Measurements from ENCODE around the gene ARHGAP26.
"Not testable (repeated sequence)": the region's sequence is repeated elsewhere in the genome, so short reads cannot be mapped to it uniquely, and the experiment has no call there.

ARHGAP26 gene

DNA sequence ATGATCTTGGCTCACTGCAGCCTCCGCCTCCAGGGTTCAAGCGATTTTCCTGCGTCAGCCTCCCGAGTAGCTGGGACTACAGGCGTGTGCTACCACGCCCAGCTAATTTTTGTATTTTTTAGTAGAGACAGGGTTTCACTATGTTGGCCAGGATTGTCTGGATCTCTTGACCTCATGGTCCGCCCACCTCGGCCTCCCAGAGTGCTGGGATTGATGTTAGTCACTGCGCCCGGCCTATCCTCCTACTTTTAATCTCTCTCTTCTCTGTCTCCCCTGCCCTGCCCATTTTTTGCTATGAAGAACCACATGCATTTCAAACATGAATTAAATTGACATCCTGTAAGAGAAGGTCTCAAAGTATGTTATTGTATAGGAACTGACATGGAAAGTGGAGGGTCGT is 158.8 kb downstream of the ARHGAP26 start:
- not testable (repeated sequence) for DNase-seq (ENCODE audit: low read depth in 2 of 3, low spot score in 1 of 3)

DNA sequence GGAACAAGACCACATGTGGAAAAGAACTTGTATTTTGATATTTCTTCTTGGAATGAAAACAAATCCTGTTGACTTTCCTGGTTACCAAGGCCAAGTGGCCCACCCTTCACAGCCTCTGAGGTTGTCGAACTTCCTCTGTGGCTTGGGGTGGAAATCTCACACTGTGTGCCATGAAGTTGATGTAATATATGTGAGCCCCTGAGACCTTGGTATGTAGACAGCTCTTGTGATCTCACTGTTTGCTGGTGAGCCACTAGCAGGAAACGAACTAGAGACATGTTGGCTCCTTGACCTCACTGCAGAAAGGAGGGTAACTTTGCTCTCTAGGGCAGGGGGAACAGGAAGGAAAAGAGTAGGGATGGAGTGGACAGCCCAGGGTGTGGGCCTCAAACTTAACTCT is 159.4 kb downstream of the ARHGAP26 start:
- no peak for DNase-seq (ENCODE audit: low read depth in 2 of 3, low spot score in 1 of 3)

DNA sequence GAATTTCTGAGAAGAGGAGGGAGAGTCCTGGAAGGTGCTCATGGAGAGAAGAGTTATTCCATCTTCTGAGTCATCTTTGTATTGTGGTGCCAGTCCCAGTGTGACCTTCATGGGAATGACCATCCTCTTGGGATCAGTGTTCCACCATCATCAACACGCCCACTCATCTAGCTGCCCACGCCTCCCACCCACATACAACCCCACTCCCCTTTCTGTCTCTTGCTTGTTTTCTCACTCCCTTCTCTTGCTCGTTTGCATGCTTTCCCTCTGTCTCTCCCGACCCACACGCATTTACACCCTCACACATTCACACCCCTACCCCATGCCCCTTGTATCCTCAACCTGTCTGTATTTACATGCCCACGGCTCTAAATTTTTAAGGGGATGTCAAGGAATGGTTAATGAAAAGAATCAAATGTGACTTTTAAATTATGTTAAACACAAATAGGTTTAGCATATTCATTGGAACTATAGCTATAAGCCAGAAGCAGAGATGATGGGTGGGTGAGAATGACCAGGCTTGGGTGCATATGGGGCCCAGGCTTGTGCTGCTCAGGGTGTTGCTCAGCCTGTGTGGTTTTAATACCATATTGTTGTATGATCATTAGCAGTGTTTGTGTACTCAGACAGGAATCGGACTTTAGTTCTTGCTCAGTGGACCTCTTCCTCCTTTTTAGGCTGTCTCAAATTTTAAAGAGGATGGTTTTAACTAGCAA is 160.4 kb downstream of the ARHGAP26 start:
- DNase-seq (ENCODE audit: low read depth in 2 of 3, low spot score in 1 of 3) = no peak

DNA sequence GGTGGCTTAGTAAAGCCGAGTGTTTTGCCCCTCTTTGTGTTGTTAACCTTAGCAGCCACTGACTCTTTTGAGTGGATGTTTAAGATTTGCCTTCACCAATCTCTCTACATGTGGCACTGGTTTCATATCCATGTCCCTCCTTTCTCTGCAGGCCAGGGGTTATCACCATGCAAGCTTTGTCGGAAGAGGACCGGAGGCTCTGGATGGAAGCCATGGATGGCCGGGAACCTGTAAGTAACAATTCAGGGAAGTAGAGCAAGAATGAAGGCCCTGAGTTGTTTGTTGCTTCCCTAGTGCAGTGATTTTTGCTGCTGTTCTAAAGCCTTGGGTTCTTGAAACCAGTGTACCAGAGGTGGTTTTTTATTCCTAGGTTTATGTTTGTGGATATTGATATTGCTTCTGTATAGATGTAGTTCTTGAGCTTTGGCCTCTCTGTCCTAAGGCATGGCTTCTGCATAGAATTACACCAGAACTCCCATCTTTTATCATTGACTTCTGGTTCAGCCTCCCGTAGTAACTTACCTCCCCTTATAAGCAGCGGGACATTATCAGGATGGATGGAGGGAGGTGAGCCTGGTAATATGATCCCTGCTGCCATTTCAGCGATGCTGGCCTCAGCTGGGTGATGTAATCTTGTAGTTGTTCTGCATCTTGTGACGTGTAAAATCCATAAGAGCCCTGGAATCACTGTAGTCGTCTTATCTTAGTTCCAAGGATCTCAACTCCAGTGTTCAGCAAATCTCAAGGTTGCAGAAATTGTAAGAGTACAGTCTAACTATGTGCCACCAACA is 161.9 kb downstream of the ARHGAP26 start:
- no peak for DNase-seq (ENCODE audit: low read depth in 2 of 3, low spot score in 1 of 3)

DNA sequence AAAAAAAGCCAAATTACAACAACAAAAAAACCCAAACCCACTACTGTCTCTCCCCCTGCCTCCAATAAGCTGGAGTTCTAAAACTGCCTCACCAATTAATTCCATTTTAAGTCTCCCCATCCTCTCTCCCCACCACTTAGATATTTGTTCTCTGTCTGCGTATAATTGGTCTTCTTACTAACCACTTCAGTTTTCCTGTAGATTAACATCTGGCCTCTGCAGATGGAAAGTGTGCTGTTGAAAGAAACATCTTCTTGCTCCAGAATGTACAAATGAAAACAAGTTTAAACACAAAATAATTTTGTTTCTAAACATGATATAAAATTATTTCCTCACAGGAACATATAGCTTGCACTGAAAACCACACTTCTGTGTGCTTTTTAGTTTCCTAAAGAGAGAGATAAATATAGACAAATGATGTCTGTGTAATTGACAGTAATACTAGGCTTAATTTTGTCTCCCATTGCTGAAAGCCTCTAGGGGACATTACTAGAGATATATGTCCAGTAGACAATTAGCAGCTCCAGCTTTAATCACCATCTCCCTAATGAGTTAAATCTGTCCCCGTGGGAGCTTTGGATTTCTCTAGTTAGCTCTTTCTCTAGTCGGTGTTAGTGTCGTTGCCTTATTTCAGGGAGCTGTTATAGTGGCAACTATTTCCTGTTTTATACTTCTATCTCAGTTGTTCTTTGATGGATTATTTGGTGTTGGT is 164.0 kb downstream of the ARHGAP26 start:
- no peak for DNase-seq (ENCODE audit: low read depth in 2 of 3, low spot score in 1 of 3)

DNA sequence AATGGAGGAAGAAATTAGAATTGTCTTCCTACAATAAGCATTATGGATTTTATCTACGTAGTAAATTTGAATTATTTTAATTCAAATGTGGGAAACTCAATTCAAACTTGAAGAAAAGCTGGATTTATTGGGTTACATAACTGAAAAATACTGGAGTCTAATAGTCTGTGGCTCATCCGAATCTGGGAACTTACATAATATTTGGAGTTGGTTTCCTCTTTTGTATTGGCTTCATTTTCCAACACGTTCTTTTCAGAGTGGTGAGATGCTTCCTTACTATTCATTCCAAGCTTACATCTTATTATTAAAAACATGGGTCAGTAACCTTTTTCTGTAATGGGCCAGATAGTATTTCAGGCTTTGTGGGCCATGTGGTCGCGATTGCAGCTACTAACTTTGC is 164.8 kb downstream of the ARHGAP26 start:
- DNase-seq (ENCODE audit: low read depth in 2 of 3, low spot score in 1 of 3) = no peak

DNA sequence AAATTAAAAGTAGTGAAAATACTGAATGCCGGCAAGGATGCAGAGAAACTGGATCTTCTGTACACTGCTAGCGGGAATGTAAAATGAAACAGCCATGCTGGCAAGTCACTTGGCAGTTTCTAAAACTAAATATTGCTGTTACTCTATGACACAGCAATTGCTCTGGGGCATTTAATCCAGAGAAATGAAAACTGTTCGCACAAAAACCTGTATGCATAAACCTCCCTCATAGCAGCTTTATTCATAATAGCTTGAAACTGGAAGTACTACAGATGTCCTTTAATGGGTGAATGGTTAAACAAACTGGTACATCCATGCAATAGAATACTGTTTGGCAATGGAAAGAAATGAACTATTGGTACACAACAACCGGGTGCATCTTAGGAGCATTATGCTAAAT is 167.2 kb downstream of the ARHGAP26 start:
- DNase-seq (ENCODE audit: low read depth in 2 of 3, low spot score in 1 of 3) = no peak

DNA sequence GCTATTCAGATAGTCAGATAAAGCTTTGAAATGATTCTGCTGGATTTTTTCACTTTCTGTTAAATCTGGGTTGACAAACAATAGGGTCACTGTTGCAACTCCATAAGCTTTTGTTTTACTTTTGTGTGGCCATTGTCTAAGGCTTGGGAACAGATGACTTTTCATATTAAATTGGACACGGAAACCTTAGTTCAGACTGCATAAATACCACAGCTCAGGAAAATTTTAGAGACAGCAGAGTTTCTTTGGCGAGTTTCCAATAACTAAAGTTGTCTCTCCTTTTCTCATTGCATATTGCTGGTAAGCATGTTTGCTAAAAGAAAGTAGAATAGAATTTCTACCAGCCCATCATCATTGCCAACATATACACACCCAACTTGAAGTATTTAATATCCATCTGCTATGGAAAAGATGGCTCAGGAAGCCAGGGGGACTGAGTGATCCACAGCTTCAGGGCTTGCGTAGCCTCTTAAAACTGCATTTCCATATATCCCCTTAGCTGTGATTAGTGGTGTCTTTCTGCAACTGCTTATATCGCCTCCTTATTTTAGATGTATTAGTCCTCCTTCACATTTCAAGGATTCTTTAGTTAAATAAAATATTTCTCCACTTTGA is 168.2 kb downstream of the ARHGAP26 start:
- DNase-seq (ENCODE audit: low read depth in 2 of 3, low spot score in 1 of 3) = no peak

DNA sequence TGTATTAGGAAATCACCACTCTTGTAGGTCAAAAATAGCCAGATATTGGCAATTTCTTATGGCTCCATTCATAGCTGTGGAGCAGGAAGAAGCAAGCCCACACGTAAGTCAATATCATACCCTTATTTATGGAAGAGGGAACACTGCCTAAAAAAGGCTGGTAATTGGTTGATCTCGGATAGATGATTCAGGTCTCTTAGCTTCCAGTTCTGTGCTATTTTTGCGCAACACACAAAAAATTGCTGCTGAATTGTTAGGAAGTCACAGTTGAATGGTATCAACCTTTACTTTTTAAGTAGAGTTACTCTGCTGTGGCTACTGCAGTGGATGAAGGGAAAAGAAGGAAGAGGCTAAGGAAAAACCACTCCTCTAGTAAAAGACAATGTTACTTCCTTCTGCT is 168.8 kb downstream of the ARHGAP26 start:
- no peak for DNase-seq (ENCODE audit: low read depth in 2 of 3, low spot score in 1 of 3)

DNA sequence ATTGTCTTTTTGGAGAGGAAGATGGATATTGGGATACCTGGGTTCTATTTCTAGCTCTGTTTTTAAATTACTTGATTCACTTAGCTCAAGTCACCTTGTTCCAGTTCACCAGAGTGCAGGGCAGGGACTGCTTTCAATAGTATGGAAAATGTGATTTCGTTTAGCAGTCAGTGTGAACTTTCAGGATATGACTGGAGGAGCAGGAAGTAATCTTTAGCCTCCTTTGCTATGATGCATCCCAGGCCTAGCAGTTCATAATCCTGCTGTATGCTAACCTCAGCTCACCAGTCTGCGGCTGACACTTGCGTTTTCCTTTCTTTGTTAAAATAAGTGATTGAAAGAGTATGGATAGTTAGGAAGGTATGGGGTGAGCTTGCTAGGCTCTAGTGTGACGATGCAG is 169.7 kb downstream of the ARHGAP26 start:
- no peak for DNase-seq (ENCODE audit: low read depth in 2 of 3, low spot score in 1 of 3)

DNA sequence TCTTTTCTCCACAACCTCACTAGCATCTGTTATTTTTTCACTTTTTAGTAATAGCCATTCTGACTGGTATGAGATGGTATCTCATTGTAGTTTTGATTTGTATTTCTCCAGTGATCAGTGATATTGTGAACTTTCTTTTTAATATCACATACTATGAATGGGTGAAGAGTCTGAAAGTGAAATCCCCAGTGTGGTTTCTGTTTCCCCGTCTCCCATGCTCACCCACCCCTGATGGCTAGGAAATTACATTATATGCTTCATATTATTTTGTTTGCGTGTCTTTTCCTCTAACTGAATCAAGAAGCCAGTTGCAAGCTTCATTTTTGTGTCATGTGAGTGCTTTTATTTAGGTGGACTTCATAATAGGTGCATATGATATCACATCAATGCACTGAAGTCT is 171.1 kb downstream of the ARHGAP26 start:
- DNase-seq (ENCODE audit: low read depth in 2 of 3, low spot score in 1 of 3) = no peak

DNA sequence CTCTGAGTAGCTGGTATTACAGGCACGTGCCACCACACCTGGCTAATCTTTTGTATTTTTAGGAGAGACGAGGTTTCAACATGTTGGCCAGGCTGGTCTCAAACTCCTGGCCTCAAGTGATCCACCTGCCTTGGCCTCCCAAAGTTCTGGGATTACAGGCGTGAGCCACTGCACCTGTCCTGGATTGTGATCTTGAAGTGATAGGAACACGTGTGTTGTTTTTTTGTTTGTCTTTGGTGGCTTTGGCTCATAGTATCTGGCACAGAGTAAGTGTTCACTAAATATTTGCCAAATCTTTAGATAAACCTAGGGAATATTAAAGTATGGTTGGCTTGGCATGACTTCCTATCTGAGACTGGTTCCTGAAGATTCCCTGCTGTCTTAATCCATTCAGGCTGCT is 172.7 kb downstream of the ARHGAP26 start:
- DNase-seq (ENCODE audit: low read depth in 2 of 3, low spot score in 1 of 3) = no peak

DNA sequence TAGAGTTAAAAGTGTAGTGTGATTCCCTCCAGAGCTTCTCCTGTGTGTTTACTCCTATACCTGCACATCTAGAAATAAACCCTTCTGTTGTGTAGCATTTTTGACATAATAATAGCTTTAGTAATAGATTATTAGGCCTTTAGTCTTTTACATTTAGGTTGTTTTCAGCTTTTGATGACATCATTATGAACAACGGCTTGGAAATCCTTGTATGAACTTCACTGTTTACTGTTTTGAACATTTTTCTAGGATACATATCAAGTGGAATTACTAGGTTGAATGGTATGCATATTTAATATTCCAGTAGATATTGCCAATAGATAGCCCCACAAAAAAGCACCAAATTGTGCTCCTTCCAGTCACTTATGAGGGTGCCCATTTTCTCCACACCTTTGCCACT is 174.0 kb downstream of the ARHGAP26 start:
- no peak for DNase-seq (ENCODE audit: low read depth in 2 of 3, low spot score in 1 of 3)

DNA sequence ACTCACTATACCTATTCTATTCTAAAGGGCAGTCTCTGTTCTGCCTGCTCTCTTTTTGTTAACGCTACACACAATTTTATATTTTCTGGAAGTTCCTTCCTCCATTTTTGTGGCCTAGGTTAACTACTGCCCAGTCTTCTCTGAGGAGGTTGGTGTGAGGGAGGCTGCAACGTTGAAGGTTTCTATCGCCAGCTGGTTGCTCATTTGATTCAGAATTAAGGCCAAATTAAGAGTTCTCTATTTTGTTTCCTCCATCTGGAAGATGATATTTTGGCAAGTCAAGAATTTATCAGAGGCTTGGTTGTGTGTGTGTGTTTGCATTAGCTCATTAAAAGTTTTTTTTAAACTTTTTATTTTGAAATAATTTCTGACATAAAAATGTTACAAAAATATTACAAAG is 175.1 kb downstream of the ARHGAP26 start:
- no peak for DNase-seq (ENCODE audit: low read depth in 2 of 3, low spot score in 1 of 3)

DNA sequence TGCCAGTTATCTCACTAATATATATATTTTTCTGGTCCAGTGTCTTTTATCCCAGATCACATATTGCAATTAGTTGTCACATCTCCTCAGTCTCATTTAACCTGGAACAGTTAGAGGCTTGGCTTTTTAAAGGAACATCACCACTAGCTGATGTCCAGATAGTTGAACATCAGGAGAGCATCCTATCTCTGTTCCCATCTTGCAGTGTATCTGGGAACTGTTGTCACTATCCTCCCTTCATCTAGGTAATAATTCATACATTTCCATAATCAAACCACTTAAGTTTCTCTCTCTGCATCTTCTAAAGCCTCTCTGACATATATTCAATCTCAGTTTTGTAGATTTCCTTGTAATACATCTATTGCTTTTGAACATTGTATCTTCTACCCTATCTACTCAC is 175.7 kb downstream of the ARHGAP26 start:
- no peak for DNase-seq (ENCODE audit: low read depth in 2 of 3, low spot score in 1 of 3)

DNA sequence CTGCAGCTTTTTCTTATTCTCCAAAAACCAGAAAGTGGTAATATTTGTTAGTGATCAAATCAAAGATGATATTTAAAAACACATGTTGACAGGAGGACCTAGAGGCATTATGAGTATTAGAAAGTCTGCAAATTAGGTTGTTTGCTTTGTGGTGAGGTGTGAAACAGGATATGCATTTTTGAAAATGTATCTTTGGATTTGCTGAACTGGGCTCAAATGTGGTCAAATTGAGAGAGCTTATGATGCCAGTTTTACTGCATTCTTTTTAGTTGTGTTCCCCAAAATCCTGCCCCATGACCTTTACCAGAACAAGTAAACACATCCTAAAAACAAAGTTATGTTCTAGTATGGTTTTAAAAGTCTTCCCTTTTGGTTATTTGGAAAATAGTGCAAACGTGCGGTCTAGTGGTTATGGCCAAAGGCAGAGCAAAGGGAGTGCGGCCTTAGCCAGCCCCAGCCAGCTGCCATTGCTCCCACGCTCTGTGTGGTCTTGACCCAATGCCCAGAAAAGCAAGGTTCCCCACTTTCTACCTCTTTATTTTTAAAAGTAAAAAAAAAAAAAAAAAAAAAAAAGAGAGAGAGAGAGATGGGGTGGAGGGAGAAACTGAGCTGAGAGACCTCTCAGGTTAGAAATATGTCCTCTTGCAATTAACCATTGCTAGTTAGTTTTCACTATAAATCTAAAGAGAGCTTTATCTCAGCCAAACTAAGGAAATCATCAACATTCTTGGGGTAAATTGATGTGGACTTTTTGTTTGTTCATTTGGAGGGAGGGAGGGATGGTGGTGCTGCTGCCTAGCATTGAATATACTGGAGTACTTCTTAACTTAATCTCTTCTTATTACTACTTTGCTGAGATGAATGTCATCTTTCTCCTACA is 176.6 kb downstream of the ARHGAP26 start:
- no peak for DNase-seq (ENCODE audit: low read depth in 2 of 3, low spot score in 1 of 3)

DNA sequence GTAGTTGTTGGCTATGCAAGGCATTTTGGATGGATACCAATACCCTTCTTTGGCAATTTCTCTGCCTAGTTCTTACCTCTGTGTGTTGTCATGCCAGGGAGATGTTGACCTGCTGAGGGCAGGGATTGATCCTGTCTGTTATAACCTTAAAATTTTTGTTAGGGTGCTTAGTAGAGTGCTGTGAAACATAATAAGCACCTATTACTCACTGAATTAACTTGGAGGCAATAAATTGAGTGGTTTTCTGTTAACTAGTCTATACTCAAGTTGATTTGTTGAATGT is 177.2 kb downstream of the ARHGAP26 start:
- no peak for DNase-seq (ENCODE audit: low read depth in 2 of 3, low spot score in 1 of 3)

DNA sequence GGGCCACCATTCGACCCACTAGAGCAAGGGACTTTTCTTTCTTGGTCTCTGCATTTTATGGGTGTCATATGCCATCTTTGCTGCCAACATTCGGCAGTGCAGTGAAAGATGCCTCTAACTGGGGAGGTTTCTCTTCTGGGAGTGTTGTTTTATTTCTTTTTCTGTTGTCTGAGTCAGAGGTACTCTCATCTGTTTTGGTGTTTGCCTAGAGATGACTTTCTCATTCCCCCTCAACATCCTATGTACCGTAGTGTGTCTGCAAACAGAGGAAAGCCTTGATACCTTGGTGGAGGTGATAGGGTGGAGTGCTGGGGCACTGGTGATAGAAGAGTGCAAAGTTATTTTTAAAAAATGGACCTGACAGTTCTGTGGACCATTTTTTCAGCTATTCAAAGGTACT is 182.1 kb downstream of the ARHGAP26 start:
- DNase-seq (ENCODE audit: low read depth in 2 of 3, low spot score in 1 of 3) = no peak

DNA sequence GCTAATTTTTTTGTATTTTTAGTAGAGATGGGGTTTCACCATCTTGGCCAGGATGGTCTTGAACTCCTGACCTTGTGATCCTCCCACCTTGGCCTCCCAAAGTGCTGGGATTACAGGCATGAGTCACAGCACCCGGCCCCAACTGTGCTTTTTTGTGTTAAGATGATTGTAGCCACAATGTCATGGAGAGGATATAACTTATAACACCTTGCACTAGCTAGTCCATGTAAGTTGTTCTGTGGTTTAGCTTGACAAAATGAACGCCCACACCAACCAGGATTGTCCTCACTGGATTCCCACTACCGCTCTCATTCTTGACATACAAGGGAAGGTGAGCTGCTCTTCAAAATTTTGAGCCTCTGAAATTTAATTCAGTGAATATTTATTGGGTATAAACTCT is 182.7 kb downstream of the ARHGAP26 start:
- DNase-seq (ENCODE audit: low read depth in 2 of 3, low spot score in 1 of 3) = not testable (repeated sequence)

DNA sequence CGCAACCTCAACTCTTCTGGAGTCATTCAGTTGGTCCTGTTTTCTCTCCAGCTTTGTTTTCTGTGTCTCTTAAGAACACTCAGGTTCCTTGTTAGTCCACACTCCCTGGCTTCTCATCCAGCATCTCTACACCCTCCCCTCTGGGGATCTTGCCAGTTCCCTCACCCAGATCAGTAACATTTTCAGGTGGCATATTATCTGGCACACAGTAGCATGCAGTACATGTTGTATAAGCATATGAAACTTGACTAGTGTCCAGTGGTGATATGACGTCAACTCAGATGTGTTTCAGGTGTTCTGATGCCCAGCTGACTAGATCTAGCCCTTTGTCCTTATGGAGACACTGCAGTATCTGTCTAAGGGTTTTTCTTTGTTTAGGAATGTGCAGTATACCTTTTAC is 184.3 kb downstream of the ARHGAP26 start:
- DNase-seq (ENCODE audit: low read depth in 2 of 3, low spot score in 1 of 3) = no peak

DNA sequence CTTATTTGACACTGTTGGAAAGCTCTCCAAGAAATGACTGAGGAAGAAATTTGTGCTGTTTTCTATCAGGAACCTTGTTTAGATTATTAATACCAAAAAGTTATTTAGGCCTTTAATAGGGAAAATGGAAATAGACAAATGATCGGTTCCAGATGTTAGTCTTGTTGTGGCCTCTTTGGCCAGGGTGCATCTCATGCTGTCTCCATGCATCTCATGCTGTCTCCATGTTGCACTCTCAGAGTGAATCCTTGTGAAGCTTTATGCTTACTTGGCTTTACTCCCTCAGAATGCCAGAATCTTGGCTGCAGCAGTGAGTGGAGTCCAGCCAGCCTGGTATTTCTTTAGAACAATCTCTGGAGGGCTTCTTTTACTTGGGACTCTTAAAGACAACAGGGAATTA is 185.5 kb downstream of the ARHGAP26 start:
- no peak for DNase-seq (ENCODE audit: low read depth in 2 of 3, low spot score in 1 of 3)
